WTC11 (cell line): ENCODE data around the gene KNG1. TPM values are rescaled to one million over a fixed set of nuclear protein-coding genes. Genes with fewer than 3 reads are reported as not detected.

ENCODE experiments used
- ATAC-seq: fragments of 200-7000 bp; cut with Tn5 transposase; 2 replicates; pipeline ENCODE4 v1.10.0; 2021; ENCODE audit warnings: mild to moderate bottlenecking, moderate library complexity
- CTCF ChIA-PET: fragments of 300-600 bp; sonication (Branson Sonifier 250); formaldehyde crosslinking; loops from one replicate; lab custom pipeline; 2021; ENCODE audit warnings: antibody characterized with exemption; lab: Charles Lee
- POLR2A ChIA-PET: fragments of 350-600 bp; sonication (Branson Sonifier 250); formaldehyde crosslinking; loops from one replicate; lab custom pipeline; 2021; ENCODE audit warnings: antibody characterized with exemption; lab: Charles Lee
- DNase-seq: peaks from one replicate; pipeline ENCODE4 v3.0.0; 2021; ENCODE audit warnings: low spot score
- H3K27ac Mint-ChIP-seq: 2 replicates; pipeline ENCODE4 v1.8.0; 2021; ENCODE audit warnings: mixed read lengths
- H3K27me3 Mint-ChIP-seq: 2 replicates; pipeline ENCODE4 v1.8.0; 2021; ENCODE audit warnings: low read depth, mild to moderate bottlenecking, moderate library complexity, mixed read lengths
- H3K36me3 Mint-ChIP-seq: 2 replicates; pipeline ENCODE4 v1.8.0; 2021; ENCODE audit warnings: mixed read lengths
- H3K4me1 Mint-ChIP-seq: 2 replicates; pipeline ENCODE4 v1.8.0; 2022; ENCODE audit warnings: mixed read lengths
- H3K4me3 Mint-ChIP-seq: 2 replicates; pipeline ENCODE4 v1.8.0; 2021; ENCODE audit warnings: mild to moderate bottlenecking, moderate library complexity, mixed read lengths
- H3K9me3 Mint-ChIP-seq: 2 replicates; pipeline ENCODE4 v1.8.0; 2021; ENCODE audit warnings: mixed read lengths
- ATF1 ChIP-seq: sonication (generic); formaldehyde crosslinking; IDR thresholded peaks from 2 replicates; pipeline ENCODE4 v1.8.1; 2023; ENCODE audit warnings: mild to moderate bottlenecking, moderate library complexity, missing genetic modification reagents
- FOXP1 ChIP-seq: sonication (generic); formaldehyde crosslinking; IDR thresholded peaks from 2 replicates; pipeline ENCODE4 v1.8.0; 2022; ENCODE audit warnings: missing genetic modification reagents, mild to moderate bottlenecking, moderate library complexity, borderline replicate concordance
- HMGA2 ChIP-seq: fragments of 250-450 bp; sonication (Bioruptor Pico); IDR thresholded peaks from 2 replicates; pipeline ENCODE4 v1.4.0; 2021; ENCODE audit warnings: mild to moderate bottlenecking, moderate library complexity
- OVOL2 ChIP-seq: fragments of 250-450 bp; sonication (Bioruptor Pico); IDR thresholded peaks from 2 replicates; pipeline ENCODE4 v1.9.0; 2021; ENCODE audit warnings: mild to moderate bottlenecking, borderline replicate concordance
- ZNF219 ChIP-seq: sonication (generic); formaldehyde crosslinking; IDR thresholded peaks from 2 replicates; pipeline ENCODE4 v1.8.0; 2023; ENCODE audit warnings: missing genetic modification reagents, mild to moderate bottlenecking, borderline replicate concordance
- ZNF263 ChIP-seq: sonication (generic); formaldehyde crosslinking; IDR thresholded peaks from 2 replicates; pipeline ENCODE4 v1.8.1; 2022; ENCODE audit warnings: low read depth, mild to moderate bottlenecking, moderate library complexity, missing genetic modification reagents
- ZNF423 ChIP-seq: fragments of 250-450 bp; sonication (Bioruptor Pico); IDR thresholded peaks from 2 replicates; pipeline ENCODE4 v2.1.2; 2022; ENCODE audit warnings: mild to moderate bottlenecking, moderate library complexity
- ZNF671 ChIP-seq: fragments of 250-450 bp; sonication (Bioruptor Pico); IDR thresholded peaks from 2 replicates; pipeline ENCODE4 v1.8.0; 2021; ENCODE audit warnings: mild to moderate bottlenecking
- total RNA-seq: library from RNA; stranded (reverse); gene quantifications from 3 replicates; pipeline ENCODE4 v1.2.3, GENCODE V29; 2021
- TF ChIP-seq, protein P1 (sequence below): sonication (generic); formaldehyde crosslinking; IDR thresholded peaks from 2 replicates; pipeline ENCODE4 v1.8.0; 2022; ENCODE audit warnings: missing genetic modification reagents
- TF ChIP-seq, protein P2 (sequence below): sonication (generic); formaldehyde crosslinking; IDR thresholded peaks from 2 replicates; pipeline ENCODE4 v1.8.0; 2022; ENCODE audit warnings: mild to moderate bottlenecking, missing genetic modification reagents
- TF ChIP-seq, protein P3 (sequence below): fragments of 250-450 bp; sonication (Bioruptor Pico); IDR thresholded peaks from 2 replicates; pipeline ENCODE4 v1.9.0; 2021; ENCODE audit warnings: moderate library complexity, mild to moderate bottlenecking, inconsistent platforms, borderline replicate concordance
- TF ChIP-seq, protein P4 (sequence below): sonication (generic); formaldehyde crosslinking; IDR thresholded peaks from 2 replicates; pipeline ENCODE4 v1.8.0; 2022; ENCODE audit warnings: mild to moderate bottlenecking, missing genetic modification reagents
- TF ChIP-seq, protein P5 (sequence below): sonication (generic); formaldehyde crosslinking; IDR thresholded peaks from 2 replicates; pipeline ENCODE4 v1.8.0; 2022; ENCODE audit warnings: mild to moderate bottlenecking, missing genetic modification reagents
- TF ChIP-seq, protein P6 (sequence below): fragments of 250-450 bp; sonication (Bioruptor Pico); conservative IDR thresholded peaks from 2 replicates; pipeline ENCODE4 v1.9.0; 2021; ENCODE audit warnings: mild to moderate bottlenecking
- TF ChIP-seq, protein P7 (sequence below): sonication (generic); formaldehyde crosslinking; IDR thresholded peaks from 2 replicates; pipeline ENCODE4 v1.8.0; 2023; ENCODE audit warnings: missing genetic modification reagents
- TF ChIP-seq, protein P8 (sequence below): sonication (generic); formaldehyde crosslinking; IDR thresholded peaks from 2 replicates; pipeline ENCODE4 v1.8.1; 2023; ENCODE audit warnings: mild to moderate bottlenecking, missing genetic modification reagents
- TF ChIP-seq, protein P9 (sequence below): fragments of 250-450 bp; sonication (Bioruptor Pico); IDR thresholded peaks from 2 replicates; pipeline ENCODE4 v1.9.0; 2021; ENCODE audit warnings: mild to moderate bottlenecking, borderline replicate concordance

Gene KNG1
- total RNA-seq, 1 experiment from 2014 or later: 0.13 TPM

DNA sequence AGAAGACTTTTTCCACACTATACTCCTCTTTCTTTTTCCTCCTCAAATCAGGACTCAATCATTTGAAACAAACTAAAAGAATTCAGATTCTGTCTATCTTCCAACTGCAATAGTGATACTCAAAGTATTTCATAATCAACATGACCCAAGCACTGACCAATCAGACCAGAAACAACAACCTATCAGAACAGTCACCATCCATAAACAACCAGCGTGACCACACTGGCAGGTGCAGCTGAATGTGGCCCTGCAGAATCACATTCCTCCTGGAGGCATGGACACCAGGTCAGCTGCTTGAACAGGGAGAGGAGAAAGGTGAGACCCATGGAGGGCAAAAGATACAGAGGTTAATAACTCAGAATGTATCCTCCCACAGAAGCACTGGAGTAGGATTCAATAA, 38.0 kb upstream of the KNG1 start:
- Mint-ChIP-seq H3K9me3 (peaks cover 20% of the 10 kb centered on the region), H3K27ac (no peak overlapping the region), H3K27me3 (peaks cover 9% of the 10 kb centered on the region), H3K4me3 (no peak overlapping the region), H3K4me1 (no peaks in the 10 kb centered on the region; the same call in 1 of the 2 replicates), H3K36me3 (no peaks in the 10 kb centered on the region)
- ATAC-seq (no peak), DNase-seq (no peak)
- TF ChIP-seq ZNF219: no peak
- no peak for TF ChIP-seq HMGA2 (CRISPR knock-in tag)
- no peak for TF ChIP-seq ZNF423 (CRISPR knock-in tag)
- TF ChIP-seq, protein P1, sequence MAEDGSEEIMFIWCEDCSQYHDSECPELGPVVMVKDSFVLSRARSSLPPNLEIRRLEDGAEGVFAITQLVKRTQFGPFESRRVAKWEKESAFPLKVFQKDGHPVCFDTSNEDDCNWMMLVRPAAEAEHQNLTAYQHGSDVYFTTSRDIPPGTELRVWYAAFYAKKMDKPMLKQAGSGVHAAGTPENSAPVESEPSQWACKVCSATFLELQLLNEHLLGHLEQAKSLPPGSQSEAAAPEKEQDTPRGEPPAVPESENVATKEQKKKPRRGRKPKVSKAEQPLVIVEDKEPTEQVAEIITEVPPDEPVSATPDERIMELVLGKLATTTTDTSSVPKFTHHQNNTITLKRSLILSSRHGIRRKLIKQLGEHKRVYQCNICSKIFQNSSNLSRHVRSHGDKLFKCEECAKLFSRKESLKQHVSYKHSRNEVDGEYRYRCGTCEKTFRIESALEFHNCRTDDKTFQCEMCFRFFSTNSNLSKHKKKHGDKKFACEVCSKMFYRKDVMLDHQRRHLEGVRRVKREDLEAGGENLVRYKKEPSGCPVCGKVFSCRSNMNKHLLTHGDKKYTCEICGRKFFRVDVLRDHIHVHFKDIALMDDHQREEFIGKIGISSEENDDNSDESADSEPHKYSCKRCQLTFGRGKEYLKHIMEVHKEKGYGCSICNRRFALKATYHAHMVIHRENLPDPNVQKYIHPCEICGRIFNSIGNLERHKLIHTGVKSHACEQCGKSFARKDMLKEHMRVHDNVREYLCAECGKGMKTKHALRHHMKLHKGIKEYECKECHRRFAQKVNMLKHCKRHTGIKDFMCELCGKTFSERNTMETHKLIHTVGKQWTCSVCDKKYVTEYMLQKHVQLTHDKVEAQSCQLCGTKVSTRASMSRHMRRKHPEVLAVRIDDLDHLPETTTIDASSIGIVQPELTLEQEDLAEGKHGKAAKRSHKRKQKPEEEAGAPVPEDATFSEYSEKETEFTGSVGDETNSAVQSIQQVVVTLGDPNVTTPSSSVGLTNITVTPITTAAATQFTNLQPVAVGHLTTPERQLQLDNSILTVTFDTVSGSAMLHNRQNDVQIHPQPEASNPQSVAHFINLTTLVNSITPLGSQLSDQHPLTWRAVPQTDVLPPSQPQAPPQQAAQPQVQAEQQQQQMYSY (CRISPR knock-in tag): no peak
- no peak for TF ChIP-seq ZNF263 (CRISPR knock-in tag)
- ChIA-PET CTCF (no interaction called here), POLR2A (no interaction called here)

DNA sequence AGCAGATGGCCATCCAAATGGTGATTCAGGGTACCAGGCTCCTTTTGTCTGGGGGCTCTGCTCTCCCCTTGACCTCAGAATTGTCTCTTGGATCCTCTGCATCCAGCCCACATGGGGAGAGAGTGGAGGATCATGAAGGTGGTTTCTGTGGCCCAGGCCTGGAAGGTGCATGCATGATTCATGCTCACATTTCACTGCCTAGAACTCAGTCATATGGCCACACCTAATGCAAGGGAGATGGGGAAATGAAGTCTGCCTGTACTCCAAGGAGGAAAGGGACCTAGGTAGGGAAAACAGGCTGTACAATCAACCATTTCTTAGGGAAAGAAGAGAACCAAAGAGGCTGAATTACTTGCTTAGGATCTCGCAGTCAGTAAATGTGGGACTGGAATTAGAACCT, 36.3 kb upstream of the KNG1 start:
- ATAC-seq (no peak), DNase-seq (no peak)
- CTCF ChIA-PET: no interaction called here
- H3K27me3 Mint-ChIP-seq: peaks cover 13% of the 10 kb centered on the region
- POLR2A ChIA-PET: no interaction called here
- peaks cover 31% of the 10 kb centered on the region for H3K9me3 Mint-ChIP-seq
- peaks cover 11% of the 10 kb centered on the region for H3K36me3 Mint-ChIP-seq
- H3K4me1 Mint-ChIP-seq: no peaks in the 10 kb centered on the region; the same call in 1 of the 2 replicates
- H3K27ac Mint-ChIP-seq: no peak overlapping the region
- H3K4me3 Mint-ChIP-seq: no peak overlapping the region
- no peak for TF ChIP-seq ATF1
- TF ChIP-seq OVOL2: no peak
- no peak for TF ChIP-seq ZNF671 (CRISPR knock-in tag)
- TF ChIP-seq, protein P2, sequence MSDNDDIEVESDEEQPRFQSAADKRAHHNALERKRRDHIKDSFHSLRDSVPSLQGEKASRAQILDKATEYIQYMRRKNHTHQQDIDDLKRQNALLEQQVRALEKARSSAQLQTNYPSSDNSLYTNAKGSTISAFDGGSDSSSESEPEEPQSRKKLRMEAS (CRISPR knock-in tag): no peak
- TF ChIP-seq, protein P3, sequence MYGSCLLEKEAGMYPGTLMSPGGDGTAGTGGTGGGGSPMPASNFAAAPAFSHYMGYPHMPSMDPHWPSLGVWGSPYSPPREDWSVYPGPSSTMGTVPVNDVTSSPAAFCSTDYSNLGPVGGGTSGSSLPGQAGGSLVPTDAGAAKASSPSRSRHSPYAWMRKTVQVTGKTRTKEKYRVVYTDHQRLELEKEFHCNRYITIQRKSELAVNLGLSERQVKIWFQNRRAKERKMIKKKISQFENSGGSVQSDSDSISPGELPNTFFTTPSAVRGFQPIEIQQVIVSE: no peak
- no peak for TF ChIP-seq FOXP1
- TF ChIP-seq HMGA2 (CRISPR knock-in tag): no peak
- TF ChIP-seq, protein P4, sequence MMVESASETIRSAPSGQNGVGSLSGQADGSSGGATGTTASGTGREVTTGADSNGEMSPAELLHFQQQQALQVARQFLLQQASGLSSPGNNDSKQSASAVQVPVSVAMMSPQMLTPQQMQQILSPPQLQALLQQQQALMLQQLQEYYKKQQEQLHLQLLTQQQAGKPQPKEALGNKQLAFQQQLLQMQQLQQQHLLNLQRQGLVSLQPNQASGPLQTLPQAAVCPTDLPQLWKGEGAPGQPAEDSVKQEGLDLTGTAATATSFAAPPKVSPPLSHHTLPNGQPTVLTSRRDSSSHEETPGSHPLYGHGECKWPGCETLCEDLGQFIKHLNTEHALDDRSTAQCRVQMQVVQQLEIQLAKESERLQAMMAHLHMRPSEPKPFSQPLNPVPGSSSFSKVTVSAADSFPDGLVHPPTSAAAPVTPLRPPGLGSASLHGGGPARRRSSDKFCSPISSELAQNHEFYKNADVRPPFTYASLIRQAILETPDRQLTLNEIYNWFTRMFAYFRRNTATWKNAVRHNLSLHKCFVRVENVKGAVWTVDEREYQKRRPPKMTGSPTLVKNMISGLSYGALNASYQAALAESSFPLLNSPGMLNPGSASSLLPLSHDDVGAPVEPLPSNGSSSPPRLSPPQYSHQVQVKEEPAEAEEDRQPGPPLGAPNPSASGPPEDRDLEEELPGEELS (CRISPR knock-in tag): no peak
- TF ChIP-seq, protein P5, sequence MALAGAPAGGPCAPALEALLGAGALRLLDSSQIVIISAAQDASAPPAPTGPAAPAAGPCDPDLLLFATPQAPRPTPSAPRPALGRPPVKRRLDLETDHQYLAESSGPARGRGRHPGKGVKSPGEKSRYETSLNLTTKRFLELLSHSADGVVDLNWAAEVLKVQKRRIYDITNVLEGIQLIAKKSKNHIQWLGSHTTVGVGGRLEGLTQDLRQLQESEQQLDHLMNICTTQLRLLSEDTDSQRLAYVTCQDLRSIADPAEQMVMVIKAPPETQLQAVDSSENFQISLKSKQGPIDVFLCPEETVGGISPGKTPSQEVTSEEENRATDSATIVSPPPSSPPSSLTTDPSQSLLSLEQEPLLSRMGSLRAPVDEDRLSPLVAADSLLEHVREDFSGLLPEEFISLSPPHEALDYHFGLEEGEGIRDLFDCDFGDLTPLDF (CRISPR knock-in tag): no peak
- TF ChIP-seq, protein P6, sequence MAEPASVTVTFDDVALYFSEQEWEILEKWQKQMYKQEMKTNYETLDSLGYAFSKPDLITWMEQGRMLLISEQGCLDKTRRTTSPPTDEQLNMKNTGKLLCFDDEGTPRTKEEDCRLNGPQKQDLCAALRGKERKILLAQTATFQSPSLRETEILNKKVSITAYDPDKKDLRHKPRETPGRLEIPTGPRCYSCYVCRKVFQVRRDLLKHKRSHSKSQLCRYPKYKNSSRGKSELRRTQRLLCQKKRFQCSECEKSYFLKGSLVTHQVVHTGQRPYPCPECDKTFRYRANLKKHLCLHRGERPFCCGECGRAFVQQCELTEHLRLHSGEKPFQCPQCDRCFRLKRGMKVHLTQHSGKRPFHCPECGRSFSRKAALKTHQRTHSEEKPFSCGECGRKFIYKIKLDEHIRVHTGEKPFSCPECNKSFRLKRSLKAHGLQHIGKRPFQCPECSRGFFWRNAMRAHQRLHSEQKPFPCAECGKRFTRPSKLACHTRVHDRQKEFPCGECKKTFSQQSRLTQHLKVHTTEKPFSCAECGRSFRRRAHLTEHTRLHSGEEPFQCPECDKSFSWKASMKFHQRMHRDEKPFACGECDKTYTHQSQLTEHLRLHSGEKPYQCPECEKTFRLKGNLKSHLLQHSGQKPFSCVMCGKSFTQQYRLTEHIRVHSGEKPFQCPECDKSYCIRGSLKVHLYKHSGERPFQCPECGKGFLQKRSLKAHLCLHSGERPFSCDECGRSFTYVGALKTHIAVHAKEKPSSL (CRISPR knock-in tag): no peak
- TF ChIP-seq, protein P7, sequence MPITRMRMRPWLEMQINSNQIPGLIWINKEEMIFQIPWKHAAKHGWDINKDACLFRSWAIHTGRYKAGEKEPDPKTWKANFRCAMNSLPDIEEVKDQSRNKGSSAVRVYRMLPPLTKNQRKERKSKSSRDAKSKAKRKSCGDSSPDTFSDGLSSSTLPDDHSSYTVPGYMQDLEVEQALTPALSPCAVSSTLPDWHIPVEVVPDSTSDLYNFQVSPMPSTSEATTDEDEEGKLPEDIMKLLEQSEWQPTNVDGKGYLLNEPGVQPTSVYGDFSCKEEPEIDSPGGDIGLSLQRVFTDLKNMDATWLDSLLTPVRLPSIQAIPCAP (CRISPR knock-in tag): no peak
- TF ChIP-seq, protein P8, sequence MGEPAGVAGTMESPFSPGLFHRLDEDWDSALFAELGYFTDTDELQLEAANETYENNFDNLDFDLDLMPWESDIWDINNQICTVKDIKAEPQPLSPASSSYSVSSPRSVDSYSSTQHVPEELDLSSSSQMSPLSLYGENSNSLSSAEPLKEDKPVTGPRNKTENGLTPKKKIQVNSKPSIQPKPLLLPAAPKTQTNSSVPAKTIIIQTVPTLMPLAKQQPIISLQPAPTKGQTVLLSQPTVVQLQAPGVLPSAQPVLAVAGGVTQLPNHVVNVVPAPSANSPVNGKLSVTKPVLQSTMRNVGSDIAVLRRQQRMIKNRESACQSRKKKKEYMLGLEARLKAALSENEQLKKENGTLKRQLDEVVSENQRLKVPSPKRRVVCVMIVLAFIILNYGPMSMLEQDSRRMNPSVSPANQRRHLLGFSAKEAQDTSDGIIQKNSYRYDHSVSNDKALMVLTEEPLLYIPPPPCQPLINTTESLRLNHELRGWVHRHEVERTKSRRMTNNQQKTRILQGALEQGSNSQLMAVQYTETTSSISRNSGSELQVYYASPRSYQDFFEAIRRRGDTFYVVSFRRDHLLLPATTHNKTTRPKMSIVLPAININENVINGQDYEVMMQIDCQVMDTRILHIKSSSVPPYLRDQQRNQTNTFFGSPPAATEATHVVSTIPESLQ (CRISPR knock-in tag): no peak
- no peak for TF ChIP-seq ZNF423 (CRISPR knock-in tag)
- TF ChIP-seq, protein P9, sequence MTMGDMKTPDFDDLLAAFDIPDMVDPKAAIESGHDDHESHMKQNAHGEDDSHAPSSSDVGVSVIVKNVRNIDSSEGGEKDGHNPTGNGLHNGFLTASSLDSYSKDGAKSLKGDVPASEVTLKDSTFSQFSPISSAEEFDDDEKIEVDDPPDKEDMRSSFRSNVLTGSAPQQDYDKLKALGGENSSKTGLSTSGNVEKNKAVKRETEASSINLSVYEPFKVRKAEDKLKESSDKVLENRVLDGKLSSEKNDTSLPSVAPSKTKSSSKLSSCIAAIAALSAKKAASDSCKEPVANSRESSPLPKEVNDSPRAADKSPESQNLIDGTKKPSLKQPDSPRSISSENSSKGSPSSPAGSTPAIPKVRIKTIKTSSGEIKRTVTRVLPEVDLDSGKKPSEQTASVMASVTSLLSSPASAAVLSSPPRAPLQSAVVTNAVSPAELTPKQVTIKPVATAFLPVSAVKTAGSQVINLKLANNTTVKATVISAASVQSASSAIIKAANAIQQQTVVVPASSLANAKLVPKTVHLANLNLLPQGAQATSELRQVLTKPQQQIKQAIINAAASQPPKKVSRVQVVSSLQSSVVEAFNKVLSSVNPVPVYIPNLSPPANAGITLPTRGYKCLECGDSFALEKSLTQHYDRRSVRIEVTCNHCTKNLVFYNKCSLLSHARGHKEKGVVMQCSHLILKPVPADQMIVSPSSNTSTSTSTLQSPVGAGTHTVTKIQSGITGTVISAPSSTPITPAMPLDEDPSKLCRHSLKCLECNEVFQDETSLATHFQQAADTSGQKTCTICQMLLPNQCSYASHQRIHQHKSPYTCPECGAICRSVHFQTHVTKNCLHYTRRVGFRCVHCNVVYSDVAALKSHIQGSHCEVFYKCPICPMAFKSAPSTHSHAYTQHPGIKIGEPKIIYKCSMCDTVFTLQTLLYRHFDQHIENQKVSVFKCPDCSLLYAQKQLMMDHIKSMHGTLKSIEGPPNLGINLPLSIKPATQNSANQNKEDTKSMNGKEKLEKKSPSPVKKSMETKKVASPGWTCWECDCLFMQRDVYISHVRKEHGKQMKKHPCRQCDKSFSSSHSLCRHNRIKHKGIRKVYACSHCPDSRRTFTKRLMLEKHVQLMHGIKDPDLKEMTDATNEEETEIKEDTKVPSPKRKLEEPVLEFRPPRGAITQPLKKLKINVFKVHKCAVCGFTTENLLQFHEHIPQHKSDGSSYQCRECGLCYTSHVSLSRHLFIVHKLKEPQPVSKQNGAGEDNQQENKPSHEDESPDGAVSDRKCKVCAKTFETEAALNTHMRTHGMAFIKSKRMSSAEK: no peak
